ENCODE measurements around the gene TRIM7. TPM values are rescaled to one million over a fixed set of nuclear protein-coding genes. Genes with fewer than 3 reads are reported as not detected.

Gene TRIM7
- total and polyA plus RNA-seq, 9 of the 15 experiments (the other 6 are each of a cell fraction or from before 2014, with no cell fraction given): 2.6 to 14.9 (median 8.9) TPM

GRCh38 chr5:181161534-181162175, 43.3 kb downstream of the TRIM7 start (continued):
- TF ChIP-seq ZBTB33 (CRISPR knock-in tag; IDR thresholded peaks at IDR 0.05) (no peak), ZNF124 (CRISPR knock-in tag; IDR thresholded peaks at IDR 0.05) (no peak), NR1H2 (CRISPR knock-in tag; IDR thresholded peaks at IDR 0.05) (no peak), HCFC1 (IDR thresholded peaks at IDR 0.05; ENCODE audit: low read depth, low read length) (no peak), IFI16 (CRISPR knock-in tag; IDR thresholded peaks at IDR 0.05) (no peak), SREBF1 (IDR thresholded peaks at IDR 0.05; ENCODE audit: borderline replicate concordance, low read depth, low read length) (no peak), EHMT2 (IDR thresholded peaks at IDR 0.05) (no peak), NFXL1 (CRISPR knock-in tag; IDR thresholded peaks at IDR 0.05) (no peak), ZNF655 (CRISPR knock-in tag; IDR thresholded peaks at IDR 0.05) (no peak), ZHX1 (conservative IDR thresholded peaks at IDR 0.05; ENCODE audit: low read length) (no peak), USF1 (CRISPR knock-in tag; IDR thresholded peaks at IDR 0.05) (no peak)
- TF ChIP-seq, protein P1, sequence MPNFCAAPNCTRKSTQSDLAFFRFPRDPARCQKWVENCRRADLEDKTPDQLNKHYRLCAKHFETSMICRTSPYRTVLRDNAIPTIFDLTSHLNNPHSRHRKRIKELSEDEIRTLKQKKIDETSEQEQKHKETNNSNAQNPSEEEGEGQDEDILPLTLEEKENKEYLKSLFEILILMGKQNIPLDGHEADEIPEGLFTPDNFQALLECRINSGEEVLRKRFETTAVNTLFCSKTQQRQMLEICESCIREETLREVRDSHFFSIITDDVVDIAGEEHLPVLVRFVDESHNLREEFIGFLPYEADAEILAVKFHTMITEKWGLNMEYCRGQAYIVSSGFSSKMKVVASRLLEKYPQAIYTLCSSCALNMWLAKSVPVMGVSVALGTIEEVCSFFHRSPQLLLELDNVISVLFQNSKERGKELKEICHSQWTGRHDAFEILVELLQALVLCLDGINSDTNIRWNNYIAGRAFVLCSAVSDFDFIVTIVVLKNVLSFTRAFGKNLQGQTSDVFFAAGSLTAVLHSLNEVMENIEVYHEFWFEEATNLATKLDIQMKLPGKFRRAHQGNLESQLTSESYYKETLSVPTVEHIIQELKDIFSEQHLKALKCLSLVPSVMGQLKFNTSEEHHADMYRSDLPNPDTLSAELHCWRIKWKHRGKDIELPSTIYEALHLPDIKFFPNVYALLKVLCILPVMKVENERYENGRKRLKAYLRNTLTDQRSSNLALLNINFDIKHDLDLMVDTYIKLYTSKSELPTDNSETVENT (CRISPR knock-in tag; IDR thresholded peaks at IDR 0.05): no peak
- TF ChIP-seq, protein P2, sequence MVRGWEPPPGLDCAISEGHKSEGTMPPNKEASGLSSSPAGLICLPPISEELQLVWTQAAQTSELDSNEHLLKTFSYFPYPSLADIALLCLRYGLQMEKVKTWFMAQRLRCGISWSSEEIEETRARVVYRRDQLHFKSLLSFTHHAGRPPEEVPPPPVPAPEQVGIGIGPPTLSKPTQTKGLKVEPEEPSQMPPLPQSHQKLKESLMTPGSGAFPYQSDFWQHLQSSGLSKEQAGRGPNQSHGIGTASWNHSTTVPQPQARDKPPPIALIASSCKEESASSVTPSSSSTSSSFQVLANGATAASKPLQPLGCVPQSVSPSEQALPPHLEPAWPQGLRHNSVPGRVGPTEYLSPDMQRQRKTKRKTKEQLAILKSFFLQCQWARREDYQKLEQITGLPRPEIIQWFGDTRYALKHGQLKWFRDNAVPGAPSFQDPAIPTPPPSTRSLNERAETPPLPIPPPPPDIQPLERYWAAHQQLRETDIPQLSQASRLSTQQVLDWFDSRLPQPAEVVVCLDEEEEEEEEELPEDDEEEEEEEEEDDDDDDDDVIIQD (CRISPR knock-in tag; IDR thresholded peaks at IDR 0.05): no peak
- TF ChIP-seq, protein P3, sequence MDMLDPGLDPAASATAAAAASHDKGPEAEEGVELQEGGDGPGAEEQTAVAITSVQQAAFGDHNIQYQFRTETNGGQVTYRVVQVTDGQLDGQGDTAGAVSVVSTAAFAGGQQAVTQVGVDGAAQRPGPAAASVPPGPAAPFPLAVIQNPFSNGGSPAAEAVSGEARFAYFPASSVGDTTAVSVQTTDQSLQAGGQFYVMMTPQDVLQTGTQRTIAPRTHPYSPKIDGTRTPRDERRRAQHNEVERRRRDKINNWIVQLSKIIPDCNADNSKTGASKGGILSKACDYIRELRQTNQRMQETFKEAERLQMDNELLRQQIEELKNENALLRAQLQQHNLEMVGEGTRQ (CRISPR knock-in tag; IDR thresholded peaks at IDR 0.05): no peak
